Neutrophil (primary cell): Measurements from ENCODE around the gene CCDC73.

Experiments
- H3K27ac ChIP-seq: fragments of 200-600 bp; sonication (generic); 2 replicates; pipeline ENCODE4 v1.5.1; 2016; ENCODE audit warnings: mild to moderate bottlenecking, moderate library complexity
- H3K27me3 ChIP-seq: fragments of 200-600 bp; sonication (generic); 2 replicates; pipeline ENCODE4 v1.6.0; 2016; ENCODE audit warnings: mild to moderate bottlenecking
- H3K36me3 ChIP-seq: fragments of 200-600 bp; sonication (generic); 2 replicates; pipeline ENCODE4 v1.5.1; 2017
- H3K4me1 ChIP-seq, 2 experiments: fragments of 200-600 bp in 1 of 2; sonication (generic) in 1 of 2; 1 replicate in 1 of 2; 2 replicates in 1 of 2; pipeline versions ENCODE4 v1.5.1 to v1.6.1; 2013 to 2016; ENCODE audit warnings: low read depth in 1 of 2, low read length in 1 of 2, mild to moderate bottlenecking in 1 of 2, moderate library complexity in 1 of 2; ENCODE audit not compliant: control insufficient read depth in 1 of 2, insufficient read depth in 1 of 2
- H3K4me3 ChIP-seq, 2 experiments: fragments of 200-600 bp in 1 of 2; sonication (generic) in 1 of 2; 1 replicate in 1 of 2; 2 replicates in 1 of 2; pipeline ENCODE4 v1.5.1; 2013 to 2016; ENCODE audit warnings: low read depth in 1 of 2, low read length in 1 of 2, mild to moderate bottlenecking in 1 of 2, moderate library complexity in 1 of 2
- H3K9me3 ChIP-seq: fragments of 200-600 bp; sonication (generic); 2 replicates; pipeline ENCODE4 v1.5.1; 2016
- TF ChIP-seq, protein P1 (sequence below): fragments of 200-600 bp; sonication (generic); IDR thresholded peaks from 2 replicates; pipeline ENCODE4 v1.5.1; 2016; ENCODE audit warnings: antibody characterized with exemption

CCDC73 gene

DNA sequence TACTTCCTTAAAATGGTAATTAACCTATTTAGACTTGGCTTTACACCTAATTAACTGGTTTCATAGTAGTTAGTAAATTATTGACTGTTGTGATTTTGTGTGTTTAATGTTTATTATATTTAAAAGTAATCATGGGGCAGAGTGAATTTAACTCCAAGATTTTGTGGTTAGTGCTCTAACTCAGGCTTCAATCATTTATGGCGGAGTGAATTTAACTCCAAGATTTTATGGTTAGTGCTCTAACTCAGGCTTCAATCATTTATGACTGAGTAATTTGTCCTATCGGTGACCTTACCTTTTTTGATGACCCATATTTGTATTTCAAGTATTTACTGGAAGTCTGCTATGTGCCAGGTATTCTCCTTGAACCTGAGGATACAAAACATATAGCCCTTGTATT, 42.5 kb upstream of the CCDC73 start:
- peaks cover 49% of the 10 kb centered on the region for H3K36me3 ChIP-seq
- no peaks in the 10 kb centered on the region for H3K4me1 ChIP-seq
- H3K9me3 ChIP-seq: no peaks in the 10 kb centered on the region
- H3K27me3 ChIP-seq: no peaks in the 10 kb centered on the region
- no peak overlapping the region for H3K4me3 ChIP-seq
- no peak overlapping the region for H3K27ac ChIP-seq
- TF ChIP-seq, protein P1, sequence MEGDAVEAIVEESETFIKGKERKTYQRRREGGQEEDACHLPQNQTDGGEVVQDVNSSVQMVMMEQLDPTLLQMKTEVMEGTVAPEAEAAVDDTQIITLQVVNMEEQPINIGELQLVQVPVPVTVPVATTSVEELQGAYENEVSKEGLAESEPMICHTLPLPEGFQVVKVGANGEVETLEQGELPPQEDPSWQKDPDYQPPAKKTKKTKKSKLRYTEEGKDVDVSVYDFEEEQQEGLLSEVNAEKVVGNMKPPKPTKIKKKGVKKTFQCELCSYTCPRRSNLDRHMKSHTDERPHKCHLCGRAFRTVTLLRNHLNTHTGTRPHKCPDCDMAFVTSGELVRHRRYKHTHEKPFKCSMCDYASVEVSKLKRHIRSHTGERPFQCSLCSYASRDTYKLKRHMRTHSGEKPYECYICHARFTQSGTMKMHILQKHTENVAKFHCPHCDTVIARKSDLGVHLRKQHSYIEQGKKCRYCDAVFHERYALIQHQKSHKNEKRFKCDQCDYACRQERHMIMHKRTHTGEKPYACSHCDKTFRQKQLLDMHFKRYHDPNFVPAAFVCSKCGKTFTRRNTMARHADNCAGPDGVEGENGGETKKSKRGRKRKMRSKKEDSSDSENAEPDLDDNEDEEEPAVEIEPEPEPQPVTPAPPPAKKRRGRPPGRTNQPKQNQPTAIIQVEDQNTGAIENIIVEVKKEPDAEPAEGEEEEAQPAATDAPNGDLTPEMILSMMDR: no peak

DNA sequence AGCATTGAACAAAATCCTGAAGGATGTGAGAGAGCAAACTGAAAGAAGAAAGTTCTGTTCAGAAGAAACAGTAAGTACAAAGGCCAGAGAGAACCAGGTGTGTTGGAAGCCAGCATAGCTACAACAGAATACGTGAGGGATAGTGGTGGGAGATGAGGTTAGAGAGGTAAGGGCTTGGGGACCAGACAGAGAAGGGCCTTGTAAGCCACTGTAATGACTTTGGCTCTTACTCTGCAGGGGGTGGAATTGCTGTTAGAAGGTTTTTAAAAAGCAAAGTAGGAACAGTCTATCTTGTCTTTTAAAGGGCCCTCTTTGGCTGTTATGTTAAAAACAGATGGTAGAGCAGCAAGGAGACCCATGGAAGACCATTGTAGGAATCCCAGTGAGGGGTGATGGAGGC, 39.5 kb upstream of the CCDC73 start:
- peaks cover 34% of the 10 kb centered on the region for H3K36me3 ChIP-seq
- H3K27me3 ChIP-seq: no peaks in the 10 kb centered on the region
- no peak overlapping the region for H3K4me3 ChIP-seq
- H3K27ac ChIP-seq: no peak overlapping the region
- TF ChIP-seq, protein P1: no peak
- H3K9me3 ChIP-seq: no peaks in the 10 kb centered on the region
- H3K4me1 ChIP-seq: peaks cover 7 to 13% of the 10 kb centered on the region in 2 experiments

DNA sequence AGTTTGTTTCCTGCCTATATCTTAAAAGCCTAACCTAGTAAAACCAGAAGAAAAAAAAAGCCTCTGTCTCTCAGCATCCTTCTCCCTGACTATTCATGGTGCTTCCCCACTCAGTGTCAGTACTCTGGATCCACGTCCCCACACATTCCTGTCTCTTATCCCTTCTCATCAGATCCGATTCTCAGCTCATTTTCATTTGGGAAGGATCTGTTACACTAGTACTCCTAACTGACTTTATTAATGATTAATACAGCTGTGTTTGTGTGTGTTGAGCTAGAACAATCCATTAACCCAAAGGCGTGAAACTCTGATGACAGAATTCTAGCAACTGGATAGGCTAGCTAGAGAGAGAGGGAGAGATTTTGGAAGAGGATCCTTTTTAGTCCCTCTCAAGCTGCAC, 36.8 kb upstream of the CCDC73 start:
- Histone ChIP-seq H3K4me1 (peaks cover 7 to 16% of the 10 kb centered on the region in 2 experiments), H3K27ac (no peak overlapping the region)

DNA sequence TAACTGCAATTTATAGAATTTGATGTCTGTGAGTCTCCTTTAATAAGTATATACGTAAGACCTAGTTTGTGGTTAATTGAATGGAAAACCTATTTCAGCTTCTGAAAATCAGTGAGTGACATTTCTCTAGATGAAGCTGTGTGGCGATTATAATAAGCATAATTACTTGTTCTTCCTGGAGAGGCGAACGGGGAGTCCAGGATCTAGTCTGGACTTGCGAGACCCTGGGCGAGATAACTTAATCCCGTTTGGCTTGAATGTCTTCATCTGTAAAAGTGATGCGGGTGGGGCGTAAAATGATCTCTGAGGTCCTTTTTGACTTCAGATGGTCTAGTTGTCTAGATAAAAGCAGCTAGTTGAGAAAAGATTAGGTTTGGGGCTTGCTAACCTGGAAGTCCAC, 36.3 kb upstream of the CCDC73 start:
- Histone ChIP-seq H3K27me3 (no peaks in the 10 kb centered on the region), H3K27ac (peak overlapping the region; percentile 83), H3K4me3 (peak overlapping the region; percentile 88 to 90), H3K36me3 (peaks cover 20% of the 10 kb centered on the region), H3K9me3 (no peaks in the 10 kb centered on the region), H3K4me1 (peaks cover 7 to 16% of the 10 kb centered on the region in 2 experiments)
- TF ChIP-seq, protein P1: no peak

More for the DNA sequence above, 36.8 kb upstream of the CCDC73 start:
- TF ChIP-seq, protein P1: no peak
- no peaks in the 10 kb centered on the region for H3K9me3 ChIP-seq
- H3K27me3 ChIP-seq: no peaks in the 10 kb centered on the region
- peaks cover 21% of the 10 kb centered on the region for H3K36me3 ChIP-seq
- peak overlapping the region in 1 of 2 experiments; percentile 90 for H3K4me3 ChIP-seq

DNA sequence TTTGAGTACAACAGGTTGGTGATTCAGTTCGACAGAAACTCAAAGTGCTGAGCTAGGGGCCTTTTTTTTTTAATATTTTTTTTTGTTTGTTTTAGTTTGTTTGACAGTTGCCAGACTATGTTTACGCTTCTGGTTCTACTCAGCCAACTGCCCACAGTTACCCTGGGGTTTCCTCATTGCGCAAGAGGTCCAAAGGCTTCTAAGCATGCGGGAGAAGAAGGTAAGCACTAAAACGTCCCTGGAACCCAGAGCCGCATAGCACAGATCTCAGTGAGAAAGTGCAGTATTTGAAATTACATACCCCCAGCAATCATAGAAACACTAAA, 35.9 kb upstream of the CCDC73 start:
- H3K27me3 ChIP-seq: no peaks in the 10 kb centered on the region
- peak overlapping the region; percentile 83 for H3K27ac ChIP-seq
- peaks cover 18% of the 10 kb centered on the region for H3K36me3 ChIP-seq
- TF ChIP-seq, protein P1: no peak
- H3K4me1 ChIP-seq: peaks cover 7 to 16% of the 10 kb centered on the region in 2 experiments
- no peaks in the 10 kb centered on the region for H3K9me3 ChIP-seq
- H3K4me3 ChIP-seq: peak overlapping the region; percentile 88 to 90
